Sigmoid colon (tissue), 7 donors: ENCODE data around the gene SRCIN1. TPM values are rescaled to one million over a fixed set of nuclear protein-coding genes. Genes with fewer than 3 reads are reported as not detected.

Experiments used
- DNase-seq: peaks from one replicate; pipeline ENCODE4 v3.0.0-alpha.2; 2019
- H3K27ac ChIP-seq, 4 donors: fragments of 200-600 bp; sonication (generic); one replicate each; pipeline ENCODE4 v1.5.1; 2016 to 2019; ENCODE audit warnings: mild to moderate bottlenecking in 1 of 4
- H3K27me3 ChIP-seq, 3 donors: fragments of 200-600 bp; sonication (generic); one replicate each; pipeline ENCODE4 v1.5.1; 2019; ENCODE audit warnings: mild to moderate bottlenecking in 1 of 3
- H3K36me3 ChIP-seq, 4 donors: fragments of 200-600 bp; sonication (generic); one replicate each; pipeline ENCODE4 v1.5.1; 2016 to 2019
- H3K4me1 ChIP-seq, 4 donors: fragments of 200-600 bp; sonication (generic); one replicate each; pipeline ENCODE4 v1.5.1; 2017 to 2019
- H3K4me3 ChIP-seq, 4 donors: fragments of 200-600 bp; sonication (generic); one replicate each; pipeline ENCODE4 v1.5.1; 2017 to 2019; ENCODE audit warnings: mild to moderate bottlenecking in 2 of 4, moderate library complexity in 1 of 4
- H3K9me3 ChIP-seq, 4 donors: fragments of 200-600 bp in 3 of 4; sonication (generic) in 3 of 4; one replicate each; pipeline versions ENCODE4 v1.5.1 to v1.6.1; 2013 to 2019
- CTCF ChIP-seq, 4 experiments: fragments of 450-650 bp in 3 of 4; fragments of 200-600 bp in 1 of 4; IDR thresholded peaks; one replicate each; pipeline ENCODE4 v1.5.1; 2016 to 2019; ENCODE audit warnings: antibody characterized with exemption in 4 of 4, mild to moderate bottlenecking in 3 of 4, moderate library complexity in 2 of 4
- EP300 ChIP-seq, 4 donors: sonication (generic); formaldehyde crosslinking; IDR thresholded peaks; one replicate each; pipeline ENCODE4 v1.6.1; 2017; ENCODE audit warnings: antibody characterized with exemption in 4 of 4
- POLR2A ChIP-seq, 2 donors: fragments of 450-650 bp; IDR thresholded peaks; one replicate each; pipeline ENCODE4 v1.6.1; 2016; ENCODE audit warnings: antibody characterized with exemption in 2 of 2, mild to moderate bottlenecking in 2 of 2, moderate library complexity in 2 of 2
- POLR2AphosphoS5 ChIP-seq, 4 donors: sonication (generic); formaldehyde crosslinking; IDR thresholded peaks; one replicate each; pipeline ENCODE4 v1.6.1; 2017; ENCODE audit warnings: antibody characterized with exemption in 4 of 4
- WGBS, 2 donors: extraction: QIAGEN DNeasy Blood & Tissue Kit; methylation state at CpG; one replicate each; pipeline ENCODE4 v1.1.7; 2013; 5-methylcytosine and 5-hydroxymethylcytosine counted together
- intact Hi-C: fragments of 100-400 bp; cut with DNase I; formaldehyde crosslinking; loops from one replicate; pipeline ENCODE4 v1.15.1; 2023
- polyA plus RNA-seq, 3 donors: library from polyadenylated mRNA; stranded (reverse); fragments of 200-250 nt; gene quantifications; one replicate each; pipeline ENCODE4 v1.2.3, GENCODE V29; 2013
- total RNA-seq, 4 donors: library from RNA; depleted of rRNA; stranded (reverse); fragments of >200 nt; gene quantifications; one replicate each; pipeline ENCODE4 v1.1.0, GENCODE V29; 2016
- donor health status: healthy with polysubstance abuse.
- donor health status: Bipolar disorder and iron deficiency.
- donor health status: healthy.

Gene SRCIN1
- total and polyA plus RNA-seq, 7 donors: 0.81 to 9.4 (median 1.3) TPM; not detected in 1

- intact Hi-C loops: loop anchor here (5.0 kb wide), 1 partner anchor 157 kb away; no protein-coding TSS in a partner anchor
- DNase-seq: no peak
- H3K27ac ChIP-seq: peak overlapping the region in 2 of 4 donors; percentile 11 to 25
- TF ChIP-seq EP300 (IDR thresholded peaks at IDR 0.05) (no peak), POLR2AphosphoS5 (IDR thresholded peaks at IDR 0.05) (no peak), CTCF (IDR thresholded peaks at IDR 0.05) (no peak), POLR2A (IDR thresholded peaks at IDR 0.05) (no peak)
- H3K36me3 ChIP-seq: peaks cover 13 to 24% (median 19%) of the 10 kb centered on the region in 4 donors
- WGBS, 2 donors: 4 to 10% methylated on average over 80 of the region's 80 CpGs
- H3K27me3 ChIP-seq: no peaks in the 10 kb centered on the region
- peak overlapping the region in 3 of 4 donors; percentile 14 to 37 (median 23) for H3K4me3 ChIP-seq
- no peaks in the 10 kb centered on the region for H3K9me3 ChIP-seq
- H3K4me1 ChIP-seq: peaks cover 0 to 38% (median 27%) of the 10 kb centered on the region in 4 donors
Observed at GRCh38 chr17:38509772-38510420, 95.9 kb downstream of the SRCIN1 start.

- peak overlapping the region in 3 of 4 donors; percentile 14 to 37 (median 23) for H3K4me3 ChIP-seq
- intact Hi-C loops: no loop called here
- peak; percentile 90 for DNase-seq
Observed at GRCh38 chr17:38508954-38509771, 96.6 kb downstream of the SRCIN1 start.

GRCh38 chr17:38508570-38508950 lies 97.2 kb downstream of the SRCIN1 start:
- TF ChIP-seq CTCF (IDR thresholded peaks at IDR 0.05): no peak
- TF ChIP-seq POLR2A (IDR thresholded peaks at IDR 0.05): no peak
- no peak for TF ChIP-seq POLR2AphosphoS5 (IDR thresholded peaks at IDR 0.05)
- no peak for TF ChIP-seq EP300 (IDR thresholded peaks at IDR 0.05)
- Histone ChIP-seq H3K9me3 (no peaks in the 10 kb centered on the region), H3K4me1 (peaks cover 0 to 38% (median 27%) of the 10 kb centered on the region in 4 donors), H3K4me3 (no peak overlapping the region), H3K27me3 (no peaks in the 10 kb centered on the region), H3K27ac (no peak overlapping the region), H3K36me3 (peaks cover 21 to 36% (median 29%) of the 10 kb centered on the region in 4 donors)
- 89 to 92% methylated on average over 6 of the region's 6 CpGs for WGBS, 2 donors
- no peak for DNase-seq
- intact Hi-C loops: no loop called here

More at GRCh38 chr17:38508954-38509771, 96.6 kb downstream of the SRCIN1 start:
- peaks cover 0 to 38% (median 27%) of the 10 kb centered on the region in 4 donors for H3K4me1 ChIP-seq
- peak overlapping the region in 1 of 4 donors; percentile 25 for H3K27ac ChIP-seq
- peaks cover 19 to 30% (median 24%) of the 10 kb centered on the region in 4 donors for H3K36me3 ChIP-seq
- 44 to 51% methylated on average over 27 of the region's 27 CpGs for WGBS, 2 donors
- H3K9me3 ChIP-seq: no peaks in the 10 kb centered on the region
- TF ChIP-seq CTCF (IDR thresholded peaks at IDR 0.05) (peak; percentile 27 to 70 (median 63)), EP300 (IDR thresholded peaks at IDR 0.05) (no peak)
- no peaks in the 10 kb centered on the region for H3K27me3 ChIP-seq

- no peak overlapping the region for H3K27ac ChIP-seq
- H3K4me3 ChIP-seq: no peak overlapping the region
- DNase-seq: no peak
- intact Hi-C loops: no loop called here
- H3K36me3 ChIP-seq: peaks cover 21 to 41% (median 35%) of the 10 kb centered on the region in 4 donors
- H3K27me3 ChIP-seq: no peaks in the 10 kb centered on the region
- TF ChIP-seq CTCF (IDR thresholded peaks at IDR 0.05): no peak
- no peak for TF ChIP-seq POLR2AphosphoS5 (IDR thresholded peaks at IDR 0.05)
- no peak for TF ChIP-seq POLR2A (IDR thresholded peaks at IDR 0.05)
- no peak for TF ChIP-seq EP300 (IDR thresholded peaks at IDR 0.05)
- peaks cover 0 to 38% (median 27%) of the 10 kb centered on the region in 4 donors for H3K4me1 ChIP-seq
- no peaks in the 10 kb centered on the region for H3K9me3 ChIP-seq
- 89 to 92% methylated on average over 3 of the region's 3 CpGs for WGBS, 2 donors
Observed at GRCh38 chr17:38507921-38508569, 97.7 kb downstream of the SRCIN1 start.
